Epithelial cell of proximal tubule (primary cell): Measurements from ENCODE around the gene RSPH9. TPM values are rescaled to one million over a fixed set of nuclear protein-coding genes. Genes with fewer than 3 reads are reported as not detected.

Experiments used
- DNase-seq: peaks from one replicate; pipeline ENCODE4 v3.0.0-alpha.2; 2011; ENCODE audit warnings: low read depth
- H3K4me3 ChIP-seq: 2 replicates; pipeline ENCODE4 v1.5.1; 2011; ENCODE audit warnings: low read depth, mild to moderate bottlenecking, low read length
- CTCF ChIP-seq: conservative IDR thresholded peaks from 2 replicates; pipeline ENCODE4 v1.5.1; 2012; ENCODE audit warnings: low read depth, mild to moderate bottlenecking, low read length
- total RNA-seq: library from RNA; depleted of rRNA; stranded (reverse); fragments of >200 nt; gene quantifications from 2 replicates; pipeline ENCODE4 v1.2.3, GENCODE V29; 2015

The RSPH9 gene
- total RNA-seq, 1 donor from 2014 or later, result not detected

- no peak for DNase-seq
These were observed 72.6 kb downstream of the RSPH9 start for GRCh38 chr6:43717389-43717788.

GRCh38 chr6:43717822-43718221, 73.0 kb downstream of the RSPH9 start:
- H3K4me3 ChIP-seq, result no peak overlapping the region
- DNase-seq, result no peak
- no peak for TF ChIP-seq CTCF

More at GRCh38 chr6:43717389-43717788, 72.6 kb downstream of the RSPH9 start:
- no peak overlapping the region for H3K4me3 ChIP-seq
- no peak for TF ChIP-seq CTCF

GRCh38 chr6:43718387-43719105, 73.7 kb downstream of the RSPH9 start:
- no peak overlapping the region for H3K4me3 ChIP-seq
- no peak for DNase-seq
- no peak for TF ChIP-seq CTCF

GRCh38 chr6:43719511-43719910, 74.7 kb downstream of the RSPH9 start:
- no peak overlapping the region for H3K4me3 ChIP-seq
- TF ChIP-seq CTCF, result no peak
- DNase-seq, result no peak

- DNase-seq, result no peak
- TF ChIP-seq CTCF, result no peak
- H3K4me3 ChIP-seq, result no peak overlapping the region
These were observed 76.2 kb downstream of the RSPH9 start for GRCh38 chr6:43720999-43721398.

Other genes starting within 250 kb of the RSPH9 start
- 10.6 and 19.6 TPM in 2 replicates for gene ABCC10, start 217.5 kb upstream of the RSPH9 start, total RNA-seq
- gene DLK2, start 189.5 kb upstream of the RSPH9 start, total RNA-seq, result 0.12 and 0.29 TPM in 2 replicates
- gene TJAP1, start 167.5 kb upstream of the RSPH9 start, total RNA-seq, result 17.8 and 18.3 TPM in 2 replicates
- not detected in 2 replicates for gene LRRC73, start 134.7 kb upstream of the RSPH9 start, total RNA-seq
- 77.7 and 96.9 TPM in 2 replicates for gene YIPF3, start 128.1 kb upstream of the RSPH9 start, total RNA-seq
- gene POLR1C, start 127.9 kb upstream of the RSPH9 start, total RNA-seq, result 37.6 and 40.7 TPM in 2 replicates
- 33.5 and 35.7 TPM in 2 replicates for gene XPO5, start 69.0 kb upstream of the RSPH9 start, total RNA-seq
- 19.7 and 57.8 TPM in 2 replicates for gene POLH, start 68.9 kb upstream of the RSPH9 start, total RNA-seq
- 49.6 and 85.6 TPM in 2 replicates for gene GTPBP2, start 15.8 kb upstream of the RSPH9 start, total RNA-seq
- 41.8 and 60.3 TPM in 2 replicates for gene MAD2L1BP, start 9.2 kb upstream of the RSPH9 start, total RNA-seq
- gene MRPS18A, start 42.8 kb downstream of the RSPH9 start, total RNA-seq, result 56.4 and 68.9 TPM in 2 replicates
- 103 and 120 TPM in 2 replicates for gene VEGFA, start 125.2 kb downstream of the RSPH9 start, total RNA-seq